Activated CD8-positive, alpha-beta memory T cell treated with anti-CD3 and anti-CD28 coated beads, Interleukin-2, amount 10 ng/mL, durations not matched to agents 7 days and 5 days (primary cell): ENCODE measurements around the gene CCNG2. TPM values are rescaled to one million over a fixed set of nuclear protein-coding genes. Genes with fewer than 3 reads are reported as not detected.

ENCODE experiments used
- ATAC-seq: fragments of 150-1000 bp; cut with Tn5 transposase; one replicate; pipeline ENCODE4 v1.10.0; 2021; ENCODE audit warnings: moderate library complexity
- CTCF ChIA-PET: fragments of 350-600 bp; sonication (Branson Sonifier 250); formaldehyde crosslinking; loops from one replicate; lab custom pipeline; 2021; ENCODE audit warnings: antibody characterized with exemption; lab: Charles Lee
- DNase-seq: peaks from one replicate; pipeline ENCODE4 v3.0.0-alpha.2; 2020
- H3K27ac Mint-ChIP-seq: one replicate; pipeline ENCODE4 v1.8.0; 2021; ENCODE audit warnings: mild to moderate bottlenecking, mixed read lengths
- H3K27me3 Mint-ChIP-seq: one replicate; pipeline ENCODE4 v1.8.0; 2021; ENCODE audit warnings: mixed read lengths
- H3K36me3 Mint-ChIP-seq: one replicate; pipeline ENCODE4 v1.8.0; 2021; ENCODE audit warnings: mild to moderate bottlenecking, mixed read lengths
- H3K4me1 Mint-ChIP-seq: one replicate; pipeline ENCODE4 v1.8.0; 2021; ENCODE audit warnings: mixed read lengths
- H3K4me3 Mint-ChIP-seq: one replicate; pipeline ENCODE4 v1.8.0; 2021; ENCODE audit warnings: mild to moderate bottlenecking, moderate library complexity, mixed read lengths
- H3K9me3 Mint-ChIP-seq: one replicate; pipeline ENCODE4 v1.8.0; 2022; ENCODE audit warnings: low read depth, mixed read lengths
- total RNA-seq, 2 experiments: library from RNA; stranded (reverse); gene quantifications; one replicate each; pipeline ENCODE4 v1.2.3, GENCODE V29; 2021

The CCNG2 gene
- total RNA-seq, 2 experiments from 2014 or later, result 20.8 to 21.6 TPM

DNA sequence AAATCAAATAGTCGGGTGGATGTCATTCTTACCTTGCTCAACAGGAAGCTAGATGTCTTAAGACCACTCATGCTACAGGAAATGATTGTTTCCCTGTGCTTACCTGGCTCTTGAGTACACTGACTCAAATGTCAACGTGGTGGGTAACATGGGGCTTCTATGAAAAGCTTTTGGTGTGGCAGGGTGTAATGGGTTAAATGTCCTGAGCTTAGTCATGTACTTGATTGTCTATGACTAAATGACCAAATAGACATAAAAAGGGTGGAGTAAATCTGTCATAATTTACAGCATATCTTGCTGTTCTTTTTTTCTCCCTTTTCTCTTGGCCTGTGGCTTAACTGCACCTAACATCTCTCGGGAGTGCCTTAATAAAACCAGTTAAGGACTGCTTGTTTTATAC, 44.9 kb downstream of the CCNG2 start:
- H3K4me3 Mint-ChIP-seq, result no peak overlapping the region
- DNase-seq (no peak), ATAC-seq (no peak)
- H3K27ac Mint-ChIP-seq, result no peak overlapping the region
- H3K9me3 Mint-ChIP-seq, result no peaks in the 10 kb centered on the region
- H3K27me3 Mint-ChIP-seq, result peaks cover 9% of the 10 kb centered on the region
- no peaks in the 10 kb centered on the region for H3K36me3 Mint-ChIP-seq
- peaks cover 12% of the 10 kb centered on the region for H3K4me1 Mint-ChIP-seq
- CTCF ChIA-PET, result interaction anchor here (1.2 to 8.0 kb wide), 3 partner anchors 14 to 155 kb away, joined by 3 to 150 read pairs (median 13); no protein-coding TSS in a partner anchor

DNA sequence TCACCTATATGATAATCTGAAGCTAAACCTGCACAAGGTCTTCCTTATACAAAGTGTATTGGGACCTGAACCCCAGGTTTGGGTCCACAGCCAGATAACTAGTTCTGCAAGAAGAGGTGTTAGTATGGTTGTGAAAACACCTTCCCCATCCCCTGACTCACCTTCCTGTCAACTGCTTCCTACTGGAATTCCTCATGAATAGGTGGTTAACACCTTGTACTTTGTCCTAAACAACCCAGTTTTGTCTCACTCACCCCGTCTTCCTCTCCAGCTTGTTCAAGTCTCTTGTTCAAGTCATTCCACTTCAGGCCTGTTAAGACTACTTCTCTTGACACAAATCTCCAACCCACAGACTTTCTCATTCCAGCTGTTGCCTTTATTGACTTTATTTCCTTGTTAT, 45.5 kb downstream of the CCNG2 start:
- H3K4me1 Mint-ChIP-seq, result peaks cover 12% of the 10 kb centered on the region
- CTCF ChIA-PET, result interaction anchor here (1.1 to 8.0 kb wide), 17 partner anchors 8 to 728 kb away, joined by 3 to 150 read pairs (median 5); partner anchors contain the start of gene CCNI
- no peaks in the 10 kb centered on the region for H3K36me3 Mint-ChIP-seq
- H3K4me3 Mint-ChIP-seq, result no peak overlapping the region
- H3K27me3 Mint-ChIP-seq, result peaks cover 9% of the 10 kb centered on the region
- no peaks in the 10 kb centered on the region for H3K9me3 Mint-ChIP-seq
- no peak overlapping the region for H3K27ac Mint-ChIP-seq
- no peak for DNase-seq
- ATAC-seq, result no peak

DNA sequence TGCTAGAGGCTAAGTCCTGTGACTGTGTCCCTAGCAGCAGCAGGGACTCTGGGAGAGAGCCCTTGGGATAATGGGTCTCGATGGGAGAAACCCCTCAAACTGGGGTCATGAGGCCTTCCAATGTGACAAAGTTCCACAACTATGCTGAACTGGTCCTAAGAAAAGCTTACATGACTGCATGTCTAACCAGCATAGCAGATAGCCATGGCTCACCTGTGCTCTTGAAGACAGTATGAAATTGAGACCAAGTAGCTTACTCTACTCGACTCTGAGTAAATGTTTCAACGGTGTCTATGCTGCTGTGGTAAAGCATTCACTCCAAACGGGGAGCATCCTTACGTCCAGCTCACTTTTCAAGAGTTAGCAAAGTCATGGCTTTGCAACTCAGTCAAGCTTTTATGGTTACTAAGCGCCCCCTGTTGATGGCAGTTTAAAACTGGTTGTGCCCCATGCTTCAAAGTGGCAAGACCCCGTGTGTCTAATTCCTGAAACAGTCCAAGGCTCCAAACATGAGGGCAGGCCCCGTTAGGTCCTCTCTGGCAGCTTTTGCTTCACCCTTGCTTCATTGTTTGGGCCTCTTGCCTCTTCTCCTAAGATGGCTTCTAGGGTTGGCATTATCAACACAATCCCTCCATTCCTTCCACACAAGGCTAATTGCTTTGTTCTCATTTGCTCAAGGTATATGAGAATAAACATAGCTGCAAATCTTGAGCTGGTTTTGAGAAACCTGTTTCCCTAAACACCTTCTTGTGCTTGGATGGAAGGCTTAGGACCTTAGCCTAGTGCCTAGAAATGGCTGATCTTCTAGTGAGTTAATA, 46.6 kb downstream of the CCNG2 start:
- Mint-ChIP-seq H3K27ac (no peak overlapping the region), H3K27me3 (peaks cover 9% of the 10 kb centered on the region), H3K36me3 (no peaks in the 10 kb centered on the region), H3K4me3 (no peak overlapping the region), H3K9me3 (no peaks in the 10 kb centered on the region), H3K4me1 (peaks cover 12% of the 10 kb centered on the region)
- ATAC-seq (peak; percentile 78), DNase-seq (peak; percentile 73)
- CTCF ChIA-PET, result interaction anchor here (0.6 to 8.0 kb wide), 42 partner anchors 9 to 772 kb away, joined by 3 to 150 read pairs (median 4); partner anchors contain the start of gene CCNI

DNA sequence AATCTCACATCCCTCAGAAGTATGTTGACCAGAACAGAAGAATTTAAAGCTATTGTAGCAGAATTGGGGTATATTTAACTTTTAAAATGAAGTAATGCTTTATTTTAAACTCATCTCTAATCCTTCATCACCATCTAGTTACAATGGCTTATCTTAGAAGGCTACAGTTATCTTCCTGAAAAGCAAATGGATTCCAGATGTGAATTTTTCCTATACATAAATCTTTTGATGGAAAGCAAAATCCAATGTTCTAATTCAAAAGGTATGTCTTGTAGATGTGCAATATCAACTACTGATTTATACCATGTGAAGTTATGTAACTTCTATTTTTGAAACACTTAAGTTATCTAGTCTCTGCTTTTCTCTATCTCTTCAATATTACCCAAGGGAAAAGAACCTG, 47.6 kb downstream of the CCNG2 start:
- Mint-ChIP-seq H3K9me3 (no peaks in the 10 kb centered on the region), H3K36me3 (no peaks in the 10 kb centered on the region), H3K27me3 (peaks cover 5% of the 10 kb centered on the region), H3K27ac (no peak overlapping the region), H3K4me1 (peaks cover 12% of the 10 kb centered on the region), H3K4me3 (no peak overlapping the region)
- no peak for DNase-seq
- CTCF ChIA-PET, result interaction anchor here (1.1 to 8.0 kb wide), 9 partner anchors 8 to 173 kb away, joined by 3 to 150 read pairs (median 6); no protein-coding TSS in a partner anchor
- ATAC-seq, result no peak

DNA sequence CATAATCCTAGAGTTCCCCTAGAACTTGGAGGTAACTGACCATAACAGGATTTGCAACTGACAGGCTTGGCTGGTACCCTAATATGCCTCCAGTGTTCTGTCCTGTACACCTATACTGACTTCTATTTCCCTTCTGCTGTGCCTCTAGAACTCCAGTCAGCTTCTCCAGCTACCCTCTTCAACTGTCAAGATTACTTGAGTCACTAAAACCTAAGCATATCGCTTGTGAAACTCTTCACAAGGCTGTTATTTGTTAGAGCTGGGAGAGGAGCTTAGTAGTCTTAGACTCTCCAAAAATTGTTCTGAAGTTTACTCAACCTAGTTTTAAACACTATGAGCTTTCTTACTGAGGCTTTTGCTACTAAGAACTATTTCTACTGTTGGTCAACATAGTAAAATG, 52.0 kb downstream of the CCNG2 start:
- DNase-seq, result no peak
- no peak for ATAC-seq
- Mint-ChIP-seq H3K27me3 (peaks cover 5% of the 10 kb centered on the region), H3K4me1 (no peaks in the 10 kb centered on the region), H3K27ac (no peak overlapping the region), H3K36me3 (no peaks in the 10 kb centered on the region), H3K9me3 (no peaks in the 10 kb centered on the region), H3K4me3 (no peak overlapping the region)
- CTCF ChIA-PET, result interaction anchor here (0.6 kb wide), 1 partner anchor 120 kb away, joined by 3 read pairs; no protein-coding TSS in a partner anchor

DNA sequence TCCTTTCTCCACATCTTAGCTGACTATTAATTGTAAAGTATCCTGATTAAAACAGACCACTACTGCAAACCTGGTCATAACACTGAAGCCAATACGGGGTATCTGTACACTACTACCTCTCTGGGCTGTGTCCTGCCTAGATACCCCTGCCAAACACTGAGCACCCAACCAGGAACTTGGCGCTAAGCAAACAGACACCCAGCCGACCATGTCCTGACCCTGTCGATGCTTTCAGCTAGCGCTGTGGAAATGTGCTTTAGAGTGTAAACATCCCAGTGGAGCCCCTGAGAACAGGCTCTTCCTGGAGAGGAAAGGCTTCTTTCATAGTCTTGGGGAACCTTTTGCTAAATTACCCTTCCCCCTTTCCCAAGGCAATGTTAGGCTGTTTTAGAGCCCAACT, 52.9 kb downstream of the CCNG2 start:
- Mint-ChIP-seq H3K36me3 (no peaks in the 10 kb centered on the region), H3K4me3 (no peak overlapping the region), H3K27me3 (peaks cover 8% of the 10 kb centered on the region), H3K4me1 (no peaks in the 10 kb centered on the region), H3K9me3 (no peaks in the 10 kb centered on the region), H3K27ac (no peak overlapping the region)
- no peak for DNase-seq
- CTCF ChIA-PET, result no interaction called here
- ATAC-seq, result no peak

DNA sequence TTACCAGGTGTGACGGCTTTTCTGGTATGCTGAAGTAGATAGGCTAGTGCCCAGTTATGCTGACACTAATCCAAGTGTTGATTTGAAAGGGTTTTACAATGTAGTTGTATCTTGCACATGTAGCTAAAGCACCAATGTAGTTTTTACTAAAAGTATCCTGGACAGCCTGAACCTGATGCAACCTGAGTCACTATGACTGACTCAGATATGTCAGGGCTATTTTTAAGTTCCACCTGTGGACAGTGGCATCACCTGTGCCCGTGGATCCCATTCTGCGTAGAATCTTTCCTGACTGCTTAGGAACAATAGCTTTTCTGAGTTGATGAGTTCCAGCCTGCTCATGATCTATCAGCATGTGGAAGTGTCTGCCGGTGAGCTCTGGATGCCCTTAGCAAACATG, 58.1 kb downstream of the CCNG2 start:
- Mint-ChIP-seq H3K4me1 (no peaks in the 10 kb centered on the region), H3K36me3 (no peaks in the 10 kb centered on the region), H3K9me3 (no peaks in the 10 kb centered on the region), H3K4me3 (no peak overlapping the region), H3K27me3 (peaks cover 7% of the 10 kb centered on the region), H3K27ac (no peak overlapping the region)
- CTCF ChIA-PET, result interaction anchor here (1.6 kb wide), 1 partner anchor 12 kb away, joined by 4 read pairs; no protein-coding TSS in a partner anchor
- no peak for DNase-seq
- no peak for ATAC-seq

DNA sequence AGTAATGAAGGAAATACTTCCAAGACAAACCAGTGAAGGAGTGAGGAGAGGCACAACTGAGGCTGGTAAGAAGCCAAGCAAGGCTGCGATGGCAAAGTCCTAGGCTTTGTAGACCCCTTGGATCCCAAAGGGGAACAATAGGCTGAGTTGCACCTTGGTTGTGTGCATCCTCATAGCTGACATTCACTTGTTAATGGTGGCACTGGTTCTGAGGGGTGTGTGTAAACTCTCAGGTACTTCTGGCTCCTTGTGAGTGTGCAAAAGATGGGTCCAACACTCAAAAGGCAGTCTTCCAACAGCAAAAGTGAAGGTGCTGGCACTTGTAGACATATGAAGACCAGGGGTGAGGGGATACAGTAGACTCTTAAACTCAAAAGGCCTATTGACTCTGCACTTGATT, 60.5 kb downstream of the CCNG2 start:
- H3K4me1 Mint-ChIP-seq, result no peaks in the 10 kb centered on the region
- H3K36me3 Mint-ChIP-seq, result no peaks in the 10 kb centered on the region
- DNase-seq (no peak), ATAC-seq (no peak)
- no peak overlapping the region for H3K27ac Mint-ChIP-seq
- CTCF ChIA-PET, result no interaction called here
- peaks cover 12% of the 10 kb centered on the region for H3K27me3 Mint-ChIP-seq
- H3K4me3 Mint-ChIP-seq, result no peak overlapping the region
- H3K9me3 Mint-ChIP-seq, result no peaks in the 10 kb centered on the region

DNA sequence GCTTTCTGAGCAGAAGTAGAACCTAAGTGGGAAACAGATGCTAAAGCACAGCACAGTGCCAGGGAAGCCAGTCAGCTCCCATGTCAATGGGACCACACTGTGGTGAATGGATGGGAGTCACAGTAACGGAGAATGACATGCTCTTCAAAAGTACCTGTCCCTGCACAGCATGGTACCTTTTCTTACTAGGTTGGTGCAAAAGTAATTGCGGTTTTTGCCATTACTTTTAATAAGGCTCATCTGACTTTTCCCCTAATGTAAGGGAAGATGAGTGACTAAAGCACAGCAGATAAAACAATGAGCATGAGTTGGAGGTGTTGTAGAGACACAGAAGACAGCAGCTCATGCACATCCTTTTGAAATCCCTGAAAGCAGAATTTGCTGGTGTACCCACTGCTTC, 62.3 kb downstream of the CCNG2 start:
- H3K27ac Mint-ChIP-seq, result no peak overlapping the region
- ATAC-seq (no peak), DNase-seq (no peak)
- peaks cover 24% of the 10 kb centered on the region for H3K27me3 Mint-ChIP-seq
- no peaks in the 10 kb centered on the region for H3K36me3 Mint-ChIP-seq
- H3K9me3 Mint-ChIP-seq, result no peaks in the 10 kb centered on the region
- H3K4me3 Mint-ChIP-seq, result no peak overlapping the region
- no peaks in the 10 kb centered on the region for H3K4me1 Mint-ChIP-seq
- CTCF ChIA-PET, result no interaction called here

Other genes with a start within 250 kb of the CCNG2 start
- 10 to 100 TPM; 33.3 to 69.3 TPM for gene SEPTIN11, start 207.5 kb upstream of the CCNG2 start, total RNA-seq
- 100 to 1,000 TPM; 179 to 221 TPM for gene CCNI, start 81.2 kb upstream of the CCNG2 start, total RNA-seq